NT2/D1 (cell line): ENCODE results near the gene RCN1.
"Not testable (repeated sequence)": the region's sequence is repeated elsewhere in the genome, so short reads cannot be mapped to it uniquely, and the experiment has no call there.

ENCODE experiments used
- DNase-seq: peaks from one replicate; pipeline ENCODE4 v3.0.0-alpha.2; 2011; ENCODE audit warnings: low read depth, low spot score
- H3K27me3 ChIP-seq: 2 replicates; pipeline ENCODE4 v1.6.0; 2011; ENCODE audit warnings: mild to moderate bottlenecking; ENCODE audit not compliant: insufficient read length, insufficient read depth
- H3K36me3 ChIP-seq: 2 replicates; pipeline ENCODE4 v1.6.1; 2011; ENCODE audit warnings: mild to moderate bottlenecking, low read length, mixed read lengths; ENCODE audit not compliant: insufficient read depth, insufficient read length
- H3K4me1 ChIP-seq: 2 replicates; pipeline ENCODE4 v1.5.1; 2011; ENCODE audit not compliant: insufficient read depth, insufficient read length
- H3K4me3 ChIP-seq: 2 replicates; pipeline ENCODE4 v1.5.1; 2011; ENCODE audit warnings: low read depth; ENCODE audit not compliant: insufficient read length
- H3K9ac ChIP-seq: 2 replicates; pipeline ENCODE4 v1.6.0; 2011; ENCODE audit warnings: low read depth; ENCODE audit not compliant: insufficient read length
- H3K9me3 ChIP-seq: 2 replicates; pipeline ENCODE4 v1.5.1; 2011; ENCODE audit warnings: mild to moderate bottlenecking, low read length; ENCODE audit not compliant: insufficient read depth
- SUZ12 ChIP-seq: IDR thresholded peaks from 2 replicates; pipeline ENCODE4 v1.6.1; 2011; ENCODE audit not compliant: insufficient read length, insufficient read depth; ENCODE audit errors: extremely low read depth
- YY1 ChIP-seq: IDR thresholded peaks from 2 replicates; pipeline ENCODE4 v1.6.1; 2011; ENCODE audit not compliant: insufficient read length, insufficient read depth
- ZNF274 ChIP-seq: IDR thresholded peaks from 2 replicates; pipeline ENCODE4 v1.6.1; 2011; ENCODE audit warnings: mild to moderate bottlenecking, low read depth, low read length

Gene RCN1

DNA sequence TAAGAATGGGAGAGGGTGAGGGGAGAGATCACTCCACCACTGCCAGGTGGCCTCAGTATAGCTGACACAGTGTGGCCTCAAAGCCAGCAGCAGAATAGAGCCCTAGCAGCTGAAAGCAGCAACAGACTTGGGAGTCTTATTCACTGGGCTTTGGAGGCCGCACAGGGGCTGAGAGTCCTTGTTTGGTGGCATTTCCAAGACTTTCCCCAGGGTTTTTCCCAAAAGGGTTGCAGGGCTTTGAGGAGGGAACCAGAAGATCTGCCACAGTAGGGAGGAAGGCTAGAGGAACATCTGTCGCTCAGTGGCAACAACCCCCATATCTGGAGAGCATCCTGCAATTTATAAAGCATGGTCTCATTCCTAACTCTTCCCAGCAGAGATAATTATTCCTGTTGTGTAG lies 35.0 kb upstream of the RCN1 start:
- H3K9ac ChIP-seq, result no peak overlapping the region
- H3K9me3 ChIP-seq, result no peaks in the 10 kb centered on the region
- no peak overlapping the region for H3K4me3 ChIP-seq
- no peak for DNase-seq
- H3K4me1 ChIP-seq, result peaks cover 2% of the 10 kb centered on the region
- no peaks in the 10 kb centered on the region for H3K27me3 ChIP-seq
- TF ChIP-seq YY1 (no peak), SUZ12 (no peak), ZNF274 (no peak)
- no peaks in the 10 kb centered on the region for H3K36me3 ChIP-seq

DNA sequence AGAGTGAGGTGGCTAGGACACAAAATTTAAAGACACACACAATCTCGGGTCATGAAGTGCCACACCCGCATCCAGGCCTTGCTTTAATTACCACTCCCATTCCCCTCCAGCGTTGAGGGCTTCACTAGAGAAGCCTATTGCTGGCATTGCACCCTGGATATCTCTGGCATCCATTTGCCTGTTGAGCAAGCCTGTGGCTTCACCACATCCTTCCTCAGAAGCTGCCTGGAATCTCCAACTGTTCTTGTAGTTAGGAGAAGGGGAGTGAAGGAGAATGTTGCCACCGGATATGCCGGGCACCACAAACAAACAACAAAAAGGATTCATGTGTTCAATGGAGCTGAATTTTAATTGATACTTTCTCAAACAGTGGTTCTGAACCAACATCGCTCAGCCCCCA lies 34.4 kb upstream of the RCN1 start:
- Histone ChIP-seq H3K36me3 (no peaks in the 10 kb centered on the region), H3K9me3 (no peaks in the 10 kb centered on the region), H3K4me3 (no peak overlapping the region), H3K9ac (no peak overlapping the region), H3K27me3 (no peaks in the 10 kb centered on the region), H3K4me1 (peaks cover 2% of the 10 kb centered on the region)
- TF ChIP-seq SUZ12, result no peak
- no peak for TF ChIP-seq YY1
- DNase-seq, result no peak

- no peaks in the 10 kb centered on the region for H3K4me1 ChIP-seq
- no peak overlapping the region for H3K9ac ChIP-seq
- no peaks in the 10 kb centered on the region for H3K27me3 ChIP-seq
- TF ChIP-seq ZNF274 (no peak), SUZ12 (no peak), YY1 (no peak)
- H3K36me3 ChIP-seq, result no peaks in the 10 kb centered on the region
- H3K9me3 ChIP-seq, result no peaks in the 10 kb centered on the region
- no peak overlapping the region for H3K4me3 ChIP-seq
- no peak for DNase-seq
Measured at GRCh38 chr11:32059686-32060462, 31.0 kb upstream of the RCN1 start.

DNA sequence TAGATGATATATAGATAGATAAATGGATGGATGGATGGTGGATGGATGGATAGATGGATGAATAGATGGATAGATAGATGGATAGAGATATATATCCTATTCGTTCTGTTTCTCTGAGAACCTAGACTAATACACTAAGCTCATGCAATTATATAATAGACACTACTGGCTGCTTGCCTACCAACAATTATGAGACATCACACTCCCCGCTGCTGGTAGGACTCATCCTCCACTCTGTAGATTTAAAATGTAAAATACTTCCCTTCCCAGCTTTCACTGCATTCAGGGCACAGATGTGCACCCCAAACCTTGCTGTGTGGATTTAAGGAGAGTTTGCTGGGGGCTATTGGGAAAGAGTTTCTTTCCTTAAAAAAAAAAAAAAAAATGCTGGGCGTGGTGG lies 28.3 kb upstream of the RCN1 start:
- no peaks in the 10 kb centered on the region for H3K27me3 ChIP-seq
- no peaks in the 10 kb centered on the region for H3K36me3 ChIP-seq
- H3K4me3 ChIP-seq, result no peak overlapping the region
- TF ChIP-seq ZNF274 (no peak), YY1 (no peak), SUZ12 (no peak)
- H3K9ac ChIP-seq, result no peak overlapping the region
- no peaks in the 10 kb centered on the region for H3K4me1 ChIP-seq
- no peak for DNase-seq
- no peaks in the 10 kb centered on the region for H3K9me3 ChIP-seq

DNA sequence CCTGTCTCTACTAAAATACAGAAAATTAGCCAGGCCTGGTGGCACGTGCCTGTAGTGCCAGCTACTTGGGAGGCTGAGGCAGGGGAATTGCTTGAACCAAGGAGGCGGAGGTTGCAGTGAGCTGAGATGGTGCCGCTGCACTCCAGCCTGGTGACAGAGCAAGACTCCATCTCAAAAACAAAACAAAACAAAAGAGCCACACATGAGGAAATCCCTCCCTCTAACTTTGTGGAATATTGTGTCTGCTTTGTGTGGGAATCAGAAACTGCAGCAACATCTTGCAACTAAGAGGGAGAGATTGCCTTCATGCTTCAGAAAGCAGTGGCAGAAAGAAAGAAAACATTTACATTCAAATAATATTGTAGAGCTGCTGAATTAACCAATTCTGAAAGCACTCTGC lies 27.8 kb upstream of the RCN1 start:
- not testable (repeated sequence) for H3K9me3 ChIP-seq, H3K4me3 ChIP-seq, H3K4me1 ChIP-seq, H3K27me3 ChIP-seq, DNase-seq, H3K9ac ChIP-seq, H3K36me3 ChIP-seq

GRCh38 chr11:32065865-32066629 lies 24.8 kb upstream of the RCN1 start:
- no peaks in the 10 kb centered on the region for H3K36me3 ChIP-seq
- no peaks in the 10 kb centered on the region for H3K27me3 ChIP-seq
- DNase-seq, result no peak
- no peaks in the 10 kb centered on the region for H3K9me3 ChIP-seq
- no peak overlapping the region for H3K4me3 ChIP-seq
- H3K4me1 ChIP-seq, result no peaks in the 10 kb centered on the region
- H3K9ac ChIP-seq, result no peak overlapping the region
- TF ChIP-seq SUZ12, result no peak
- TF ChIP-seq ZNF274, result no peak

GRCh38 chr11:32068134-32068870 lies 22.6 kb upstream of the RCN1 start:
- no peak for DNase-seq
- Histone ChIP-seq H3K4me3 (no peak overlapping the region), H3K4me1 (peaks cover 4% of the 10 kb centered on the region), H3K36me3 (no peaks in the 10 kb centered on the region), H3K27me3 (no peaks in the 10 kb centered on the region), H3K9me3 (no peaks in the 10 kb centered on the region), H3K9ac (no peak overlapping the region)
- no peak for TF ChIP-seq ZNF274
- TF ChIP-seq YY1, result no peak
- no peak for TF ChIP-seq SUZ12
